ENCODE results near the gene LZTS3. TPM values are rescaled to one million over a fixed set of nuclear protein-coding genes. Genes with fewer than 3 reads are reported as not detected.

Gene LZTS3
- total and polyA plus RNA-seq, 2 of the 13 experiments (the other 11 are each of a cell fraction or from before 2014, with no cell fraction given) = 10.1 to 31.3 TPM

DNA sequence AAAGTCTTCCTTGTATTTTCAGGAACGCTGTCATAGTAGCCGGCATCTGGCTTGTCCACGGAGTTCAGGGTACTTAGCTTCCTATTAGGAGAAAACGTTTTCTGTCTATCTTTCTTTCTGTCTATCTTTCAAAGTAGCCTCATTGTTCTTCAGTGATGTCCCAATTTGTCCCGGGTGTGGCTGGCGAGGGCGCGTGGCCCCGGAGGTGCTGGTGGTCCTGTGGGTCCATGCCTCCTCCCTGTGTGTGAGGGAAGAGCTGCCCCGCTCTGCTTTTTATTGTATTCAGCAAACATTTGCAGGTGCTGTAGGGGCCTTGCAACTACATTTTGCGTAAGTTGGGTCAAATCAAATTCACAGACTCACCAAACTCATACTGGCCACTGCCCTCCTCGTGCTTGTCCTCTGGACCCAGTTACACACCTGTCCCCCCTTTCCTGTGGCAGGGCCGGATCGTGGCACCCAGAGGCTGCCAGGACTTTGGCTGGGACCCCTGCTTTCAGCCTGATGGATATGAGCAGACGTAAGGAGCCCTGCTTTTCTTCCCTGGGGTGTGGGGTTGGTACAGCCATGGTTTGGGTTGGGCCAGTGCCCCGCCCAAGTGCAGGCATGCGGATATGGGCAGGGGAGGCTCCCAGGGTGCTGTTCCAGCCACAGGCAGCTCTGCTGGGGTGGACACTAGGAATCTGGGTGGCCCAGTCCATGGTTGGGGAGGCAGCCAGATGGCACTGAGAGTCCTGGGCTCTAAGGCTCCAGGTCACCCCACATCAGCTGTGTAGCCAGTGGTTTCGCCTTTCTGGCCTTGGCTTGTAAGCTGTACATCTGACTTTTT lies 48.3 kb upstream of the LZTS3 start (continued):
- TF ChIP-seq NFKB2 (CRISPR knock-in tag; IDR thresholded peaks at IDR 0.05; ENCODE audit: borderline replicate concordance) = peak; percentile 63; the same call in 1 of the 2 replicates
- no peak for TF ChIP-seq GABPA (IDR thresholded peaks at IDR 0.05; ENCODE audit: low read depth, low read length)
- TF ChIP-seq GABPA (CRISPR knock-in tag; IDR thresholded peaks at IDR 0.05; ENCODE audit: low read depth) = no peak
- TF ChIP-seq, protein P1, sequence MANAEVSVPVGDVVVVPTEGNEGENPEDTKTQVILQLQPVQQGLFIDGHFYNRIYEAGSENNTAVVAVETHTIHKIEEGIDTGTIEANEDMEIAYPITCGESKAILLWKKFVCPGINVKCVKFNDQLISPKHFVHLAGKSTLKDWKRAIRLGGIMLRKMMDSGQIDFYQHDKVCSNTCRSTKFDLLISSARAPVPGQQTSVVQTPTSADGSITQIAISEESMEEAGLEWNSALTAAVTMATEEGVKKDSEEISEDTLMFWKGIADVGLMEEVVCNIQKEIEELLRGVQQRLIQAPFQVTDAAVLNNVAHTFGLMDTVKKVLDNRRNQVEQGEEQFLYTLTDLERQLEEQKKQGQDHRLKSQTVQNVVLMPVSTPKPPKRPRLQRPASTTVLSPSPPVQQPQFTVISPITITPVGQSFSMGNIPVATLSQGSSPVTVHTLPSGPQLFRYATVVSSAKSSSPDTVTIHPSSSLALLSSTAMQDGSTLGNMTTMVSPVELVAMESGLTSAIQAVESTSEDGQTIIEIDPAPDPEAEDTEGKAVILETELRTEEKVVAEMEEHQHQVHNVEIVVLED (CRISPR knock-in tag; IDR thresholded peaks at IDR 0.05; ENCODE audit: borderline replicate concordance) = 0 out of 2 replicates have a peak, but pooled peaks have one; percentile 45
- TF ChIP-seq, protein P2, sequence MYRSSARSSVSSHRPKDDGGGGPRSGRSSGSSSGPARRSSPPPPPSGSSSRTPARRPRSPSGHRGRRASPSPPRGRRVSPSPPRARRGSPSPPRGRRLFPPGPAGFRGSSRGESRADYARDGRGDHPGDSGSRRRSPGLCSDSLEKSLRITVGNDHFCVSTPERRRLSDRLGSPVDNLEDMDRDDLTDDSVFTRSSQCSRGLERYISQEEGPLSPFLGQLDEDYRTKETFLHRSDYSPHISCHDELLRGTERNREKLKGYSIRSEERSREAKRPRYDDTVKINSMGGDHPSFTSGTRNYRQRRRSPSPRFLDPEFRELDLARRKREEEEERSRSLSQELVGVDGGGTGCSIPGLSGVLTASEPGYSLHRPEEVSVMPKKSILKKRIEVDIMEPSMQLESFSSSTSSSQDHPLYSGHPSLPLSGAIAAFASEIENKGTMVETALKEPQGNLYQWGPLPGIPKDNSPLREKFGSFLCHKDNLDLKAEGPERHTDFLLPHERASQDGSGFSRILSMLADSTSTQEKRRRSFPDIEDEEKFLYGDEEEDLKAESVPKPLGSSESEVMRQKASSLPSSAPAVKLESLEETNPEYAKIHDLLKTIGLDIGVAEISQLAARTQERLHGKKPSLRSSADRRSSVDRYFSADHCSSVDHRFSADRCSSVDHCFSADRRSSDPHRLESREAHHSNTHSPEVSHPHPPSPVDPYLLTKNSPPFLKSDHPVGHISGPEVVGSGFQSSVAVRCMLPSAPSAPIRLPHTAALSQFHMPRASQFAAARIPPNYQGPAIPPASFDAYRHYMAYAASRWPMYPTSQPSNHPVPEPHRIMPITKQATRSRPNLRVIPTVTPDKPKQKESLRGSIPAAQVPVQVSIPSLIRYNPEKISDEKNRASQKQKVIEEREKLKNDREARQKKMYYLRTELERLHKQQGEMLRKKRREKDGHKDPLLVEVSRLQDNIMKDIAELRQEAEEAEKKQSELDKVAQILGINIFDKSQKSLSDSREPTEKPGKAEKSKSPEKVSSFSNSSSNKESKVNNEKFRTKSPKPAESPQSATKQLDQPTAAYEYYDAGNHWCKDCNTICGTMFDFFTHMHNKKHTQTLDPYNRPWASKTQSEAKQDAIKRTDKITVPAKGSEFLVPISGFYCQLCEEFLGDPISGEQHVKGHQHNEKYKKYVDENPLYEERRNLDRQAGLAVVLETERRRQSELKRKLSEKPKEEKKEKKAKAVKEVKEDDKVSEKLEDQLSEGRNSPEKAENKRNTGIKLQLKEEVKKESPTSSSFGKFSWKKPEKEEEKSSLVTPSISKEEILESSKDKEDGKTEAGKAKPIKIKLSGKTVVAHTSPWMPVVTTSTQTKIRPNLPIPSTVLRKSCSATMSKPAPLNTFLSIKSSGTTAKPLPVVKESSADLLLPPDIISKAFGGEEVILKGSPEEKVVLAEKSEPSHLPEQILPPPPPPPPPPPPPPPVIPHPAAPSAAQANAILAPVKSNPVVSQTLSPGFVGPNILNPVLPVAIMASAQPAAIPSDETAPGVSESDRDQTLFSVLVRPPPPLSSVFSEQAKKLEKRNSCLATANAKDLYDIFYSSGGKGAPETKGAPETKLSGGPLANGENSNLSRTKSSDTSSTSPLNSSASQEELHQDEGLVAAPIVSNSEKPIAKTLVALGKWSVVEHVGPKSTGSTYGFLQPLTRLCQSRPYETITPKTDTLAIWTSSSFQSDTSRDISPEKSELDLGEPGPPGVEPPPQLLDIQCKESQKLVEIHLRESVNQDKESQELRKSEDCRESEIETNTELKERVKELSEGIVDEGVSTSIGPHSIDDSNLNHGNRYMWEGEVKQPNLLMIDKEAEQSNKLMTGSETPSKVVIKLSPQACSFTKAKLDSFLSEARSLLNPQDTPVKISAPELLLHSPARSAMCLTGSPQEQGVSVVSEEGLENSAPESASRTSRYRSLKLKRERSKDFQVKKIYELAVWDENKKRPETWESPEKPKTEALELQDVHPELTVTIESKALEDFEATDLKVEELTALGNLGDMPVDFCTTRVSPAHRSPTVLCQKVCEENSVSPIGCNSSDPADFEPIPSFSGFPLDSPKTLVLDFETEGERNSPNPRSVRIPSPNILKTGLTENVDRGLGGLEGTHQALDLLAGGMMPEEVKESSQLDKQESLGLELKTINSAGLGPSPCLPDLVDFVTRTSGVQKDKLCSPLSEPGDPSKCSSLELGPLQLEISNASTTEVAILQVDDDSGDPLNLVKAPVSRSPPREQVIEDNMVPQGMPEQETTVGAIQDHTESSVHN (CRISPR knock-in tag; IDR thresholded peaks at IDR 0.05) = no peak
- TF ChIP-seq KMT2A (CRISPR knock-in tag; IDR thresholded peaks at IDR 0.05) = 0 out of 2 replicates have a peak, but pooled peaks have one; percentile 34
- TF ChIP-seq ZNF713 (CRISPR knock-in tag; IDR thresholded peaks at IDR 0.05) = no peak
- TF ChIP-seq ATF7 (IDR thresholded peaks at IDR 0.05) = no peak
- 0 out of 2 replicates have a peak, but pooled peaks have one; percentile 46 for TF ChIP-seq ATF7 (CRISPR knock-in tag; IDR thresholded peaks at IDR 0.05)
- TF ChIP-seq, protein P3, sequence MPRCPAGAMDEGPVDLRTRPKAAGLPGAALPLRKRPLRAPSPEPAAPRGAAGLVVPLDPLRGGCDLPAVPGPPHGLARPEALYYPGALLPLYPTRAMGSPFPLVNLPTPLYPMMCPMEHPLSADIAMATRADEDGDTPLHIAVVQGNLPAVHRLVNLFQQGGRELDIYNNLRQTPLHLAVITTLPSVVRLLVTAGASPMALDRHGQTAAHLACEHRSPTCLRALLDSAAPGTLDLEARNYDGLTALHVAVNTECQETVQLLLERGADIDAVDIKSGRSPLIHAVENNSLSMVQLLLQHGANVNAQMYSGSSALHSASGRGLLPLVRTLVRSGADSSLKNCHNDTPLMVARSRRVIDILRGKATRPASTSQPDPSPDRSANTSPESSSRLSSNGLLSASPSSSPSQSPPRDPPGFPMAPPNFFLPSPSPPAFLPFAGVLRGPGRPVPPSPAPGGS (CRISPR knock-in tag; IDR thresholded peaks at IDR 0.05) = no peak
- TF ChIP-seq ZFP82 (CRISPR knock-in tag; IDR thresholded peaks at IDR 0.05; ENCODE audit: borderline replicate concordance) = no peak
- TF ChIP-seq HMG20B (CRISPR knock-in tag; conservative IDR thresholded peaks at IDR 0.05) = no peak
